GM18517 (cell line): ENCODE data around the gene VOPP1.
"Not testable (repeated sequence)": the region's sequence is repeated elsewhere in the genome, so short reads cannot be mapped to it uniquely, and the experiment has no call there.

Source experiments
- ATAC-seq: cut with Tn5 transposase; IDR thresholded peaks from one replicate; pipeline ENCODE4 v1.9.1; 2021; ENCODE audit warnings: mild to moderate bottlenecking, moderate library complexity; ENCODE audit not compliant: unreplicated experiment

VOPP1 gene

DNA sequence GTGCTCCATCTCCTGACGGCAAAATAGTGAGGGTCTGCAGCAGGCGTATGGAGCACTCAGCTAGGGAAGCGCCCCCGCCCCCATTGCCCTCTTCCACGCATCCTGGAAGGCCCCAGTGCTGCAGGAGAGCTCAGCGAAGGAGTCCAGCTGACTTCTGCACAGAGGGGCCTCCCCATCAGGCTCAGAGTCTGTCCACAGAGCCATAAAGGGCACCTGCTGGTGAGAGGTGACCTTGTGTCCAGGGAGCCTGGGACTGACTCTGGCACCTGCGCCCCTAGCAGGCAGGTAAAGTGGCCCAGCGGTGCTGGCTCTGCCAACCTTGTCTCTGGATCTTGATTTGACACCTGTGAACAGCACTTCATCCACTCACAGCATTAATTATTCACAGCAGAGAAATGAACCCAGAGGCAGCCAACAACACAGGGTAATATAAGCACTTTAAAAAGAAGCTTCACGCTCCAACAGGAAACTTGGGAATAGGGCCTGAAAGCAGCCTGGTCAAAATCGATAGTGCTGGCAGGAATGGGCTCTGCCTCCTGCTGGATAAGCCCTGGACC is 59.6 kb downstream of the VOPP1 start:
- no peak for ATAC-seq

GRCh38 chr7:55510621-55511020 is 61.7 kb downstream of the VOPP1 start:
- ATAC-seq: no peak

DNA sequence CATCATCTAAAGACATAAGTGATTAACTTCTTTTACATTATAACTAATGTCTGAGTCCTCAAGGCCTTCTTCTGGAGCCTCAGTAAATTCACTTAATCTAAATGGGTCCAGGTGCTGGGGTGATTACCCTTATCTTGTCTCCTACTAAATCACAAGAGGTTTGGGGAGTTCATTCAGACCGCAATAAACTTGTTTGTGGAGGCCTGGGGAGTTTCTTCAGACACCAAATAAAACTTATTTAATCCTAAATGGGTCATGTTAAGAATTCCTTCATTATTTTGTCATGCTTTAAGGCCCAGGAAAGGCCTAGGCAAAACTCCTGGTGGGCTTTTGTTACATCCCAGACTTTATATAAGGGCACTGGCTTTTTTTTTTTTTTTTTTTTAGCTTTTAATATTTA is 62.1 kb downstream of the VOPP1 start:
- not testable (repeated sequence) for ATAC-seq

- ATAC-seq: no peak
Observed at GRCh38 chr7:55509322-55509721, 63.0 kb downstream of the VOPP1 start.

DNA sequence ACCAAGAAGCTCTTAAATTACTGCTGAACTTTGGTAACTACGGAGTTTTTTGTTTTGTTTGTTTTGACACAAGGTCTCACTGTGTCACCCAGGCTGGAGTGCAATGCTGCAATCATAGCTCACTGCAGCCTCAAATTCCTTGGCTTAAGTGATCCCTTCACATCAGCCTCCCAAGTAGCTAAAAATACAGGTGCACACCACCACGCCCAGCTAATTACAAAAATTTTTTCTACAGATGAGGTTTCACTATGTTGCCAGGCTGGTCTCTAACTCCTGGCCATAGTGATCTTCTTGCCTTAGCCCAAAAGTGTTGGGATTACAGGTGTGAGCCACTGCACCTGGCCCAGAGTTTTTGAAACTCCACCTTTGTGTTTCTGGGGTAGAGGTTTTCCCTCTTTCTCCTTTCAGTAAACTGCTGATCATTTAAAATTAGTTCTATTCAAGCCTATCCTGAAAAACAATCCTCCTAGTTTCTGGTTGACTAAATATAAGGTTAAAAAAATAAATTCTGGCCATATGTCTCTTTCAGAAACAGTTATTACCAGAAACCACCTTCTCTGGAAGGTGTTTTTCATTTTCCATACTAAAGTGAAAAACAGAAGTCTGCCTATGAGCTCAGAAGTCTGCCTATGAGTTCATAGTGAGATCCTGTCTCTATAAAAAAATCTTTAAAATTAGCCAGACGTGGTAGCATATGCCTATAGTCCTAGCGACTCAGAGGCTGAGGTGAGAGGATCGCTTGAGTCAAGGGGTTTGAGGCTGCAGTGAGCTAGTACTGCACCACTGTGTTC is 63.9 kb downstream of the VOPP1 start:
- peak; percentile 82 for ATAC-seq

DNA sequence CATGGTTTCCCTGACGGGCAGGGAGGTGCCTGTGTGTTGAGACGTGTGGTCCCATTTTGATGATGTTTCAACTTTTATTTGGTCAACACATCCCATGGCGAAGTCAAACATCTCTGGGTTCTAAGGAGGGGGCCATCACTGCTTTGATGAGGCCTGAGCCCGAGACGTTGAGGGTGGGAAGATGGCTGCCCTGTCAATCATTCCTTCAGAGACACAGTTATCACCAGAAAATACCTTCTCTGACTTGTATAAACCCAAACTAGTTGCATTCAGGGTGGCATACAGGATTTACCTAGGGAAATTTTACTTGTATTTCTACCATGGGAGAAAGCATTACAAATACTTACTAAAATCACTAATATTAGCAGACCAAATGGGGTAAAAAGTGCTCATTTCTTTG is 64.6 kb downstream of the VOPP1 start:
- no peak for ATAC-seq

DNA sequence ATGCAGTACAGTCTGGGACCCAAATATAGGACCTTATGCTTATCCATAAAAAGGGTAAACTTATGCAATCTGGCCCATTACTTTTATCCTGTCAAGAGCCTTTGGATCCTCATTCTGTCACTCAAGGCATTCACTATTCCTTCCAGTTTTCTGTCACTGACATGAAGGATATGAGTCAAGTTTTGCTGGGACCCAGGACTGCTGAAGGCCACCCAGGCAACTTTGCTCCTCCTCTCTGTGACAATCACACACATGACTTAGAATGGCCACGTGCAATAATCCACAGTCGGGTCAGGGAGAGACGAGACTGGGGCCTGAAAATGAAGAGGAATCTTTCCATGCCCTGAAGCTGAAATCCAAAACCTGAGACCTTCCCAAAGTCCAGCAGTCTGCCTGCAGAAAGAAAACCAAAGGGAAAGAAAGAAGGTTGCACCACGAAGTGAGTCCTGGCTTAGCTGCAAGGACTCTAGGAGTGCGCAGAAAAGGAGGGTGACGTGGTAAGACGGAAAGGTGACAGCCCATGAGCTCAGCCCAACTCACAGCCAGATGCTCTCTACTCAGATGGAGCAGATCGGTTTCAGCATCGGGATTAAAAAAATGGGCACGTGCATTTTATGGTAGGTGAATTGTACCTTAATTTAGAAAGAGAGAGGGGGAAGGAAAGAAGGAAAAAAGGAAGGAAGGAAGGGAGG is 67.2 kb downstream of the VOPP1 start:
- no peak for ATAC-seq

DNA sequence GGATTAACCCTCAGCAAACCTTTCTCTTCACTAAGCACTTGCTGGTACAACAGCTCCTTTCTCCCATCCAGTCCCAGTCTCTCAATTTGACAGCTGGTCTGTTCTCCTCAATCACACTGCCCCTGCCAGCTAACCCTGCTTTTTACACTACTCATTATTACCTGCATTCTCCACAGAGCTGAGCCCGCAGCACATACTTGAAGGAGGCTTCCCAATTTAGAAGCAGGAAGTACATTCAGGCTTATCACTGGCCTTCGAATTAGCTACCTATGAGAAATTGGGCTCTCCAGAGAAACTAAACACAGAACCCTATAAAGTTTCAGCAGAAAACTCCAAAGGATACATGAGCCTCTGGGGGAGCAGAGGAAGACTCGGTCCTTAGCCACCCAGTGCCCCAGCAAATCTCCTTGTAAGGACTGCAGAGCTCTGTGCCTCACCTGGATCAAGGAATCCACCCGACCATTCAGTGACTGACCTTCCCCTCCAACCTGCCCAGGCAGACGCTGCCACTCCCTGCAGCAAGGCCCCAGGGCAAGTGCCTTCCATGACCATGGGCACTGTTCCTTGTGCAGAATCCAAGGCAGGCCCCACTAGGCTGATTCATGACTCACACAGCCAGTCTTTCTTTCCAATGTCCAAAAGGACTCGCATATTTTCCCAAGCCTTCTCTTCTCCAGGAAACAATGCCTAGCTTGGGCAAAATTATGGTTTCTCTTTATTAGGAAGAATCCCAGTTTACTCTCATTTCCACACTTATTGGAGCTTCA is 68.0 kb downstream of the VOPP1 start:
- no peak for ATAC-seq

DNA sequence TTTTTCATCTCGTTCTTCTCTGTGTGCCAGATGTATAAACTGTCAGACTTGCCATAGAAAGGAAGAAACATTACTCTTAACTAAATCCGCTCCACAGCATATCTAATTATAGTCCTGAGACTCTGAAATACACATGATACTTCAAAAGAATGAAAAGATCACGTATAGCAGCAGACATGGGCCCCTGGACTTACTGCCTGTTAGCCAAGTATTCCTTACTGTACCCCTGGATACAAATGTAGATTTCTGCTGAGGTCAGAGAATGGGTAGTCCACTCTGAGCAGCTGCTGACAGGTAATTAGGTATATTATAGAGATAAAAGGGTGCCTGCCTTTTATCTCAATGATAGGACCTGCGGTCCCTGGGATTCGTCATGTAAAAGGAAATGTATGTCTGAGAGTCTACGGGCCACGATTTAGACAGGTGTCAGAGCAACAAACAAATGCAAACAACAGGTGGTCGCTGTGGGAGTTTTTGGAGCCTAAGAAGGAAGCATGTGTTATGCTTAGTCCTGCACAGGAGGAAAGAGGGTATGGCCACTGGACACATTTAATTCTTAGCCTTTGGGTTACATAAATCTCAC is 69.4 kb downstream of the VOPP1 start:
- no peak for ATAC-seq

DNA sequence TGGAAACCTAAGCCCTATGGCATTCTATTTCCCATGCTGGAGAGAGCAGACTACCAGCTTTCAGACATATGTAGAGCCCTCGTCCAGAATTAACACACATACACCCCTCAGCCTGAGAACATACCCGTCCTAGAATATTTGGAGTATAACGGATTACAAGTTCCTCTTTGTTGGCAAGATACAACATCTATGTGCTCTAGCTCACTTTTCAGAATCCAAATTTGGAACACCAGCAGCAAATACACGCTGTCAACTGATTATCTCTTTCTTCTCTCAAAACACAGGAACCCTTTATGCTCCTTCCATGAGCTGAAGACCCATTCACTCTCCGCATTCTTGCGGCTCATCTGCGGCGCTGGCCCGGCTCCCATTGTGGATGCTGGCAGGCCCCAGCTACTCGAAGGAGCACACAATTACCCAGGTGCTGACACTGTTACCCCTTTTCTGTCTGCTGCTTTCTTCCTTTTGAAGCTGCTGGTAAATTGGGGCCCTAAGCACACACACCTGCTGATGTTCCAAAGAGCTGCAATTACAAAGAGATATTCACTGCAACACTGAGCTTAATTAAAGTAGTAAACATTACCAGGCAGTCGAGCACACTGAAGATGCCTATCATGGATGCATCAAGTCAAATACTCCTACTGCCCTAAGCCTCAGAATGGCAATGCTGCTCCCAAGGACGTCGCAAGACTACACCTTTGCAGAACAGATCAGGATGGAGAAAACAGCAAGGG is 70.0 kb downstream of the VOPP1 start:
- no peak for ATAC-seq

DNA sequence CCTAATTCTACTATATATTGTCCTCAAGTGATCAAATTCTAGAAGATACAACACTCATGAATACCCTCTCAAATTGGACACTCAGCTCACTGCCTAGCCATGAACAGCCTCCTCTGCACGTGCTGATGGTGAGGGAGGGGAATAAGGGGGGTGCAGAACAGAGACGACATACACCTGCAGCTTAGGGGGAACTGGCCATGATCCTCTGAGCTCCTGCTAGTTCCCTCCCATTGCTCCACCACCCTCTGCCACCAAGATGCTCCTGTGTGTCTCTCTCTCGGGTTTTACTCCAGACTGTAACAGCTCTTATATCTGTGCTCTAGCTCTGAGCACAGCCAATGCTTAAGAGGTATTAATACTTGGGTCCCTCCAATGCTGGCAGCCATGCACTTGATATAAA is 70.7 kb downstream of the VOPP1 start:
- no peak for ATAC-seq

- ATAC-seq: no peak
Observed at GRCh38 chr7:55500117-55500756, 72.1 kb downstream of the VOPP1 start.

DNA sequence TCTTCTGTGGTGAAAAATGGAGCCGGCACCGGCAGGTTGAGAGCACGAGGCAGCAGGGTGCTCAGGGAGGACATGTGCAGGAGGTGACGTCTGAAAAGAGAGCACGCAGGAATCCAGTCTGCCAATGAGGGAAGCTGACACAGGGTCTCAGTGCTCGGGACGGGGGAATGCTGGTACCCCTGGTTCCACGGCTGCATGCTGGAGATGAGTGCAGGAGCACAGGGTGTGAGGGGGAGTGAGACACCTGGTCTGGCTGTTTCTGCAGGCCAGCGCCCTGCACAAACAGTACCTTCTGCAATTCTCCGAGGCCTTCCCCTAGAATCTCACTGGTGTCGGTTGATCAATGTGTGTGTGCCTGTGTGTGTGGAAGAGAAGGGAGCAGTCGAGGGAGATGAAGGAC is 72.7 kb downstream of the VOPP1 start:
- ATAC-seq: no peak

GRCh38 chr7:55498770-55499169 is 73.5 kb downstream of the VOPP1 start:
- ATAC-seq: no peak

GRCh38 chr7:55498142-55498541 is 74.2 kb downstream of the VOPP1 start:
- no peak for ATAC-seq

- no peak for ATAC-seq
Observed at GRCh38 chr7:55497521-55497920, 74.8 kb downstream of the VOPP1 start.

DNA sequence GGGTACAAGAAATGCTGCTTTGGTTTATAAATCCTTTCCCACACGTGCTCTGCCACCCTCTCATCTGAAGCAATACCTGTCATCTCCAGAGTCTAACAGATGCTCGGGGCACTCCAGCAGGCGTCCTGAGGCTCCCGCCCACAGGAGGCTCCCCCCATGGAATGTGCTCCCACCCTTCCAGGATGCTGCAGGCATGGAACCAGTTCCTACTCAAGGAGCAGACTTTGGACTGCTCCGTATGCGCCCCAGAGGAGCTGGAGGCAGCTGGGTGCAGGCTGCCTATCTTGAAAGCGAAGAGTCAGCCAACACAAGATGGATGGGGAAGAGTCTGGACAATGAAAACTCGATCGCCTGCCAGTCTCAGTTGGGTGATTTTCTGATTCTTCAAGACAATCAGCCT is 75.4 kb downstream of the VOPP1 start:
- ATAC-seq: no peak

DNA sequence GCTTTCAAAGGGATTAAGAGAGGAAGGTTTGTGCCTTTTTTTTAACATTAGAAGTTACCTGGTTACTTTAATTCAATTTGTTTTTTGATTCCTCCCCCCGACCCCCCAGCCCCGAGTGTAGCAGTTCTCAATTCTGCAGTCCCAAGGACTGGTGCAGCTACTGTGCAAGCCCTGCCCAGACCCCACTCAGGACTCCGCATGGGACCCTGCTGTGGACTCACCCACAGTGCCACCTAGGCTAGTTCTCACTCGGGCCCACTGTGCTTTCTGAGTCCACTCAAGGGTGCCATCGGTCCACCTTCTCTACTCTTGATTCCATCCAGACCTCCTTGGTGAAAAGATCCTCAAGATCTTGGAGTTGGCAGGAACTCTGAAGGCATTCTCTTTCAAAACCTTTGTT is 77.4 kb downstream of the VOPP1 start:
- ATAC-seq: no peak

GRCh38 chr7:55493408-55493807 is 78.9 kb downstream of the VOPP1 start:
- no peak for ATAC-seq

DNA sequence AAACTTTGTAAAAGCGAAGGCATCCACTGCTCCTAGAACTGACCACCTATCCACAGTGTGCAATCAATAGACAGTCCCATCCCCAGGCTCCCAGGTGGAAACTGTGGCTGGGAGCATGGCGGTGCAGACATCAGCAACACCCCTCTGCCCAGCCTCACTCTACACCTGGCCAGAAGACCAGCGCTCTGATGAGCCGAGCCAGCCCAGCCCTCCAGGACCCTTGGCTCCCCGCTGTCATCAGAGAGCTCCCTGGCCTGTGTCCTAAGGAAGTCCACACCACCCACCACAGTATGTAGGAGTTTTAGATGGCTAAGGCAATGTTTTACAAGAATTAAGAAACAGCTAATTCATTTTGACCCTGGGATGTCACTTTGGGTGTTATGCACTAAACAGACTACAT is 81.0 kb downstream of the VOPP1 start:
- ATAC-seq: no peak
